Transverse colon (tissue), 4 donors: Measurements from ENCODE around the gene B4GALT7. TPM values are rescaled to one million over a fixed set of nuclear protein-coding genes. Genes with fewer than 3 reads are reported as not detected.
A peak's percentile ranks its signal among the peaks of the same experiment; 100 is the strongest.
"Not testable (repeated sequence)": the region's sequence is repeated elsewhere in the genome, so short reads cannot be mapped to it uniquely, and the experiment has no call there.

ENCODE experiments used
- DNase-seq: peaks from one replicate; pipeline ENCODE4 v3.0.0-alpha.2; 2019
- H3K27ac ChIP-seq, 4 donors: fragments of 200-600 bp; sonication (generic); 2 replicates each; pipeline ENCODE4 v1.5.1; 2016 to 2018; ENCODE audit warnings: inconsistent platforms in 4 of 4
- H3K27me3 ChIP-seq: fragments of 200-600 bp; sonication (generic); 2 replicates; pipeline ENCODE4 v1.5.1; 2017; ENCODE audit warnings: inconsistent platforms
- H3K36me3 ChIP-seq, 4 donors: fragments of 200-600 bp; sonication (generic); 2 replicates each; pipeline ENCODE4 v1.5.1; 2017 to 2019; ENCODE audit warnings: inconsistent platforms in 4 of 4
- H3K4me1 ChIP-seq, 4 donors: fragments of 200-600 bp; sonication (generic); 2 replicates each; pipeline ENCODE4 v1.5.1; 2017 to 2020; ENCODE audit warnings: inconsistent platforms in 4 of 4
- H3K4me3 ChIP-seq, 4 donors: fragments of 200-600 bp; sonication (generic); 1 replicate in 1 of 4; 2 replicates in 3 of 4; pipeline versions ENCODE4 v1.5.1 to v1.6.1; 2017 to 2019; ENCODE audit warnings: inconsistent platforms in 4 of 4
- H3K9me3 ChIP-seq, 2 donors: fragments of 200-600 bp; sonication (generic); 2 replicates each; pipeline ENCODE4 v1.5.1; 2017 to 2019; ENCODE audit warnings: inconsistent platforms in 2 of 2
- EP300 ChIP-seq: sonication (generic); formaldehyde crosslinking; IDR thresholded peaks from one replicate; pipeline ENCODE4 v1.6.1; 2017; ENCODE audit warnings: antibody characterized with exemption, low read depth
- POLR2A ChIP-seq: fragments of 450-650 bp; IDR thresholded peaks from one replicate; pipeline ENCODE4 v1.6.1; 2016; ENCODE audit warnings: antibody characterized with exemption, mild to moderate bottlenecking, moderate library complexity
- POLR2AphosphoS5 ChIP-seq, 3 donors: sonication (generic); formaldehyde crosslinking; IDR thresholded peaks; one replicate each; pipeline ENCODE4 v1.6.1; 2016; ENCODE audit warnings: antibody characterized with exemption in 3 of 3
- WGBS, 2 donors: methylation state at CpG; one replicate each; pipeline ENCODE4 v1.1.5; 2018; ENCODE audit warnings: low coverage in 1 of 2; 5-methylcytosine and 5-hydroxymethylcytosine counted together
- in situ Hi-C, 4 donors: fragments of 200-750 bp; cut with MboI; loops; one replicate each; pipeline versions ENCODE4 v1.15.0 to v1.15.1; 2017; ENCODE audit warnings: low sequenced_read_pairs in 3 of 4, low pct_ligation_motif_present in 1 of 4, low pct_unique_long_range_greater_than_20kb in 1 of 4
- intact Hi-C: fragments of 100-400 bp; cut with DNase I; formaldehyde crosslinking; loops from one replicate; pipeline ENCODE4 v1.15.1; 2023; ENCODE audit warnings: low total_unique reads
- total RNA-seq, 4 donors: library from RNA; depleted of rRNA; stranded (reverse); fragments of >200 nt; gene quantifications; one replicate each; pipeline ENCODE4 v1.1.0, GENCODE V29; 2016
- TF ChIP-seq, protein P1 (sequence below), 5 experiments: fragments of 200-600 bp in 3 of 5; fragments of 450-650 bp in 2 of 5; sonication (generic) in 3 of 5; IDR thresholded peaks; 1 replicate in 2 of 5; 2 replicates in 3 of 5; pipeline ENCODE4 v1.5.1; 2016 to 2017; ENCODE audit warnings: antibody characterized with exemption in 5 of 5, inconsistent platforms in 3 of 5, mild to moderate bottlenecking in 2 of 5, moderate library complexity in 1 of 5

The B4GALT7 gene
- total RNA-seq, 4 donors from 2014 or later = 17.9 to 38.5 (median 27.0) TPM

- H3K36me3 ChIP-seq = no peaks in the 10 kb centered on the region
- peak overlapping the region in 2 of 4 donors; percentile 72 to 93 for H3K4me3 ChIP-seq
- intact Hi-C loops = no loop called here
- WGBS, 2 donors = 94 to 100% methylated on average over 1 to 2 of the region's 2 CpGs
- no peak for DNase-seq
- peaks cover 0 to 22% (median 13%) of the 10 kb centered on the region in 4 donors for H3K4me1 ChIP-seq
- H3K27me3 ChIP-seq = no peaks in the 10 kb centered on the region
- H3K27ac ChIP-seq = peak overlapping the region in 1 of 4 donors; percentile 92
- no peaks in the 10 kb centered on the region for H3K9me3 ChIP-seq
- in situ Hi-C loops = no loop called here
- no peak for TF ChIP-seq EP300
- TF ChIP-seq POLR2A = no peak
- no peak for TF ChIP-seq POLR2AphosphoS5 (IDR thresholded peaks at IDR 0.05)
- TF ChIP-seq, protein P1, sequence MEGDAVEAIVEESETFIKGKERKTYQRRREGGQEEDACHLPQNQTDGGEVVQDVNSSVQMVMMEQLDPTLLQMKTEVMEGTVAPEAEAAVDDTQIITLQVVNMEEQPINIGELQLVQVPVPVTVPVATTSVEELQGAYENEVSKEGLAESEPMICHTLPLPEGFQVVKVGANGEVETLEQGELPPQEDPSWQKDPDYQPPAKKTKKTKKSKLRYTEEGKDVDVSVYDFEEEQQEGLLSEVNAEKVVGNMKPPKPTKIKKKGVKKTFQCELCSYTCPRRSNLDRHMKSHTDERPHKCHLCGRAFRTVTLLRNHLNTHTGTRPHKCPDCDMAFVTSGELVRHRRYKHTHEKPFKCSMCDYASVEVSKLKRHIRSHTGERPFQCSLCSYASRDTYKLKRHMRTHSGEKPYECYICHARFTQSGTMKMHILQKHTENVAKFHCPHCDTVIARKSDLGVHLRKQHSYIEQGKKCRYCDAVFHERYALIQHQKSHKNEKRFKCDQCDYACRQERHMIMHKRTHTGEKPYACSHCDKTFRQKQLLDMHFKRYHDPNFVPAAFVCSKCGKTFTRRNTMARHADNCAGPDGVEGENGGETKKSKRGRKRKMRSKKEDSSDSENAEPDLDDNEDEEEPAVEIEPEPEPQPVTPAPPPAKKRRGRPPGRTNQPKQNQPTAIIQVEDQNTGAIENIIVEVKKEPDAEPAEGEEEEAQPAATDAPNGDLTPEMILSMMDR (IDR thresholded peaks at IDR 0.05) = no peak
Measured at GRCh38 chr5:177555228-177555627, 44.7 kb upstream of the B4GALT7 start.

DNA sequence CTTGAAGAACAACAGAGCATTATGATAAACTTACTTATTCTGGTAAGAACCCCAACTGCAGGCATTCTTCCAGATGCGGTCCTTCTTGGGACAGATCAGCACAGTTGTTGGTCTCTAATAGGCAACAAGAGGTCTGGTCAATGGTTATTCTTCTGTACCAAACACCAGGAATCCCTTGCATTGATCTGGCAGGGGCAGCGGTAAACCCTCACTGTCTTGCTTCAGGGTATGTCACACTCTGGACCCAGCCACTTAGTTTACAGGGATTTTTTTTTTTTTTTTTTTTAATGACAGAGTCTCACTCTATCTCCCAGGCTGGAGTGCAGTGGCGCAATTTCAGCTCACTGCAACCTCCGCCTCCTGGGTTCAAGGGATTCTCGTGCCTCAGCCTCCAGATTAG is 44.3 kb upstream of the B4GALT7 start:
- 62 to 93% methylated on average over 2 to 5 of the region's 5 CpGs for WGBS, 2 donors
- Histone ChIP-seq H3K9me3 (no peaks in the 10 kb centered on the region), H3K4me3 (no peak overlapping the region), H3K27me3 (no peaks in the 10 kb centered on the region), H3K4me1 (peaks cover 0 to 22% (median 13%) of the 10 kb centered on the region in 4 donors), H3K27ac (no peak overlapping the region), H3K36me3 (no peaks in the 10 kb centered on the region)
- in situ Hi-C loops (no loop called here), intact Hi-C loops (no loop called here)
- DNase-seq = no peak
- TF ChIP-seq POLR2A = no peak

DNA sequence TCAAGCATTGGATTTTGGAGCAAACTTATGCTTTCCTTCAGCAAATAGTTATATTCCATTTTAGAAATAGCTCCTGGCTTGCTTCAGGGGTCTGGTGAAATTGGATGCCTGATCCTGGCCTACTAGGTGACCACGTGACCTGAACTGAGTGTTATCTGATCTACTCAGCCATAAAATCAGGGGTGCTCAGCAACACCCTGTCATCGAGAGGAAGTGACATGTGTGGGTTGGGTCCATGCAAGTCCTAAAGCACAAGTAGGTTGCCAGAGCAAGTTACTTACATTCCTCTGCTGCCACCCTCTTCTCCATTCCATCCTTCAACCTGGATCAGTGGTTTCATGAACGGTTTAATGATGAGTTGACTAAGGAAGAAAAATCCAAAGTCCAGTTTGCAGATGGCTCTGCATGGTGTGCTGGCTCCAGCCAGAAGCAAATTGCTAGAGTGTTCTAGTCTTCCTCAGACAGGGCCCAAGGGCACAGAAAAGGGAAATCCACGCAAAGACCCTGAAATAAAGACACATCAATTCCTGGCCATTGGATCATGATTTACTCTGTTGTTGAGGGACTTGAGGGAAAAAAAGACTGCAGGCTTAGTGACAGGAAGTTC is 42.8 kb upstream of the B4GALT7 start:
- intact Hi-C loops (no loop called here), in situ Hi-C loops (no loop called here)
- Histone ChIP-seq H3K4me3 (no peak overlapping the region), H3K27me3 (no peaks in the 10 kb centered on the region), H3K9me3 (peaks cover 0 to 4% of the 10 kb centered on the region in 2 donors), H3K36me3 (no peaks in the 10 kb centered on the region), H3K27ac (no peak overlapping the region), H3K4me1 (peaks cover 0 to 19% (median 13%) of the 10 kb centered on the region in 4 donors)
- peak; percentile 15 for DNase-seq
- TF ChIP-seq EP300 = no peak
- TF ChIP-seq, protein P1 (IDR thresholded peaks at IDR 0.05) = no peak
- no peak for TF ChIP-seq POLR2AphosphoS5 (IDR thresholded peaks at IDR 0.05)
- TF ChIP-seq POLR2A = no peak
- WGBS, 2 donors = 42 to 63% methylated on average over 1 to 4 of the region's 4 CpGs

- in situ Hi-C loops (no loop called here), intact Hi-C loops (no loop called here)
- DNase-seq = no peak
- Histone ChIP-seq H3K27me3 (no peaks in the 10 kb centered on the region), H3K4me3 (no peak overlapping the region), H3K27ac (no peak overlapping the region), H3K9me3 (peaks cover 0 to 4% of the 10 kb centered on the region in 2 donors), H3K4me1 (peaks cover 0 to 12% (median 8%) of the 10 kb centered on the region in 4 donors), H3K36me3 (no peaks in the 10 kb centered on the region)
- 85% methylated on average over 5 of the region's 5 CpGs; no CpG with 5 or more reads in 1 of the 2 donors for whole genome bisulfite sequencing, 2 donors
- no peak for TF ChIP-seq POLR2AphosphoS5 (IDR thresholded peaks at IDR 0.05)
- TF ChIP-seq POLR2A = no peak
- no peak for TF ChIP-seq EP300
- TF ChIP-seq, protein P1 (IDR thresholded peaks at IDR 0.05) = no peak
Measured at GRCh38 chr5:177557796-177558195, 42.1 kb upstream of the B4GALT7 start.

DNA sequence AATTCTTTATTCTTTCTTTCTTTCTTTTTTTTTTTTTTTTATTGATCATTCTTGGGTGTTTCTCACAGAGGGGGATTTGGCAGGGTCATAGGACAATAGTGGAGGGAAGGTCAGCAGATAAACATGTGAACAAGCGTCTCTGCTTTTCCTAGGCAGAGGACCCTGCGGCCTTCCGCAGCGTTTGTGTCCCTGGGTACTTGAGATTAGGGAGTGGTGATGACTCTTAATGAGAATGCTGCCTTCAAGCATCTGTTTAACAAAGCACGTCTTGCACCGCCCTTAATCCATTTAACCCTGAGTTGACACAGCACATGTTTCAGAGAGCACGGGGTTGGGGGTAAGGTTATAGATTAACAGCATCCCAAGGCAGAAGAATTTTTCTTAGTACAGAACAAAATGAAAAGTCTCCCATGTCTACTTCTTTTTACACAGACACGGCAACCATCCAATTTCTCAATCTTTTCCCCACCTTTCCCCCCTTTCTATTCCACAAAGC is 40.4 kb upstream of the B4GALT7 start:
- H3K9me3 ChIP-seq, H3K36me3 ChIP-seq, H3K4me1 ChIP-seq, in situ Hi-C loops, H3K4me3 ChIP-seq, intact Hi-C loops, H3K27me3 ChIP-seq, H3K27ac ChIP-seq, DNase-seq: not testable (repeated sequence)
- 27 to 57% methylated on average over 2 to 8 of the region's 8 CpGs for WGBS, 2 donors
